ENCODE results near the gene NTMT1.

GRCh38 chr9:129606161-129607026, 19.6 kb upstream of the NTMT1 start:
- TF ChIP-seq CREB1 (IDR thresholded peaks at IDR 0.05) (no peak), CREB1 (CRISPR knock-in tag; IDR thresholded peaks at IDR 0.05) (no peak), CEBPB (tag; IDR thresholded peaks at IDR 0.05) (no peak), ZNF232 (CRISPR knock-in tag; IDR thresholded peaks at IDR 0.05) (no peak), FOXM1 (IDR thresholded peaks at IDR 0.05; ENCODE audit: low read depth) (no peak), FOXM1 (CRISPR knock-in tag; IDR thresholded peaks at IDR 0.05; ENCODE audit: low read depth) (no peak), TCF7L2 (IDR thresholded peaks at IDR 0.05; ENCODE audit: low read depth, low read length) (no peak), ZNF655 (CRISPR knock-in tag; IDR thresholded peaks at IDR 0.05) (no peak)

Measured in K562 (cell line).